AG04450 (cell line): ENCODE measurements around the gene COL5A1. TPM values are rescaled to one million over a fixed set of nuclear protein-coding genes. Genes with fewer than 3 reads are reported as not detected.

Source experiments
- CTCF ChIA-PET: fragments of 300-600, 350-600 bp; formaldehyde crosslinking; extraction: SDS; loops from one replicate; lab custom pipeline; 2022; ENCODE audit warnings: antibody characterized with exemption, inconsistent platforms; lab: Charles Lee
- POLR2A ChIA-PET: fragments of 350-600 bp; formaldehyde crosslinking; extraction: SDS; loops from one replicate; lab custom pipeline; 2021; ENCODE audit warnings: antibody characterized with exemption, inconsistent platforms; lab: Yijun Ruan, JAX
- DNase-seq: peaks from one replicate; pipeline ENCODE4 v3.0.0-alpha.2; 2011; ENCODE audit warnings: low read depth, low spot score
- H3K27ac ChIP-seq: one replicate; pipeline ENCODE4 v1.5.1; 2012; ENCODE audit warnings: low read depth, low read length, control low read depth
- H3K27me3 ChIP-seq: one replicate; pipeline ENCODE4 v1.6.0; 2012; ENCODE audit warnings: low read length; ENCODE audit not compliant: control insufficient read depth, insufficient read depth
- H3K4me3 ChIP-seq: 2 replicates; pipeline ENCODE4 v1.5.1; 2011; ENCODE audit warnings: mild to moderate bottlenecking, low read depth, low read length, control low read depth
- H3K9me3 ChIP-seq: 2 replicates; pipeline ENCODE4 v1.5.1; 2012; ENCODE audit warnings: low read length; ENCODE audit not compliant: control insufficient read depth, insufficient read depth
- polyA plus RNA-seq: library from polyadenylated mRNA; depleted of rRNA; stranded (reverse); fragments of >200 nt; gene quantifications from 2 replicates; pipeline ENCODE4 v1.2.3, GENCODE V29; 2011
- TF ChIP-seq, protein P1 (sequence below): IDR thresholded peaks from 2 replicates; pipeline ENCODE4 v1.5.1; 2011; ENCODE audit warnings: low read depth, low read length, control low read depth, inconsistent platforms

The COL5A1 gene
- polyA plus RNA-seq, 1 experiment = 73.3 TPM

DNA sequence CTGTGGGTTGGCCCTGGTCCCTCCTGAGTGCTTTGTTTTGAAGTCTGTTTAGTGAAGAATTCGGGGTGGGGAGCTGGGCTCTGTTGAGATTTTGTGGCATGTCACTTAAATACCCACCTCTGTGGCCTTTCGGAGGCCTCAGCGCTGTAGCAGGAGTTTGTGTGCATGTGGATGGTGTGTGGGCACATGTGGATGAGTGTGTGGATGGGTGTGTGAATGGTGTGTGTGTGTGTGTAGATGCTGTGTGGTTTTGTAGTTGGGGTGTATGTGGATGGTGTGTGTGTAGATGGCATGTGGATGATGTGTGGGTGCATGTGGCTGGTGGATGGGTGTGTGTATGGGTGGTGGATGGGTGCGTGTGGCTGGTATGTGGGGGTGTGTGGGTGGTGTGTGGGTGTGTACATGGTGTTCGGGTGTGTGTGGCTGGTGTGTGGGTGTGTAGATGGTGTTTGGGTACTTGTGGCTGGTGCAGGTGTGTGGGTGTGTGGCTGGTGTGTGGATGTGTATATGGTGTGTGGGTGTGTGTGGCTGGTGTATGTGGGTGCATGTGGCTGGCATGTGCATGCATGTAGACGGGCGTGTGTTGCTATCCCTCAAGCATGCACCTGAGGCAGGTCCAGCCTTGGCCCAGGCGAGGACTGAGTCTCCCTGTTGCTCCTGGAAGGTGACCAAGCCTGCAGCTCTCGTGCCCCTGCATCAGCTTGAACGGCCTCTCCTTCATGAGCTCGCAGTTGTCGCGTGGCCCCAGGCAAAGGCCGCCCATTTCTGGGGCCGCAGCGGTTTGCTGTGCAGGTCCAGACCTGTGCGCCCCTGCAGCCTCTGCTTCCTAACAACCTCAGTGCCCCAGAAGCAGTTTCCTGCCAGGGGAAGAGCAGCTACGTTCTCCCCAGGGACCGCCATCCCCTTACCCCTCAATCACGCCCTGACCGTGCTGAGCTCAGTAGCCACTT is 185.0 kb downstream of the COL5A1 start:
- ChIA-PET POLR2A (no interaction called here), CTCF (no interaction called here)
- no peak for DNase-seq
- Histone ChIP-seq H3K27ac (no peak overlapping the region), H3K27me3 (no peaks in the 10 kb centered on the region), H3K4me3 (no peak overlapping the region), H3K9me3 (no peaks in the 10 kb centered on the region; the same call in 1 of the 2 replicates)
- TF ChIP-seq, protein P1, sequence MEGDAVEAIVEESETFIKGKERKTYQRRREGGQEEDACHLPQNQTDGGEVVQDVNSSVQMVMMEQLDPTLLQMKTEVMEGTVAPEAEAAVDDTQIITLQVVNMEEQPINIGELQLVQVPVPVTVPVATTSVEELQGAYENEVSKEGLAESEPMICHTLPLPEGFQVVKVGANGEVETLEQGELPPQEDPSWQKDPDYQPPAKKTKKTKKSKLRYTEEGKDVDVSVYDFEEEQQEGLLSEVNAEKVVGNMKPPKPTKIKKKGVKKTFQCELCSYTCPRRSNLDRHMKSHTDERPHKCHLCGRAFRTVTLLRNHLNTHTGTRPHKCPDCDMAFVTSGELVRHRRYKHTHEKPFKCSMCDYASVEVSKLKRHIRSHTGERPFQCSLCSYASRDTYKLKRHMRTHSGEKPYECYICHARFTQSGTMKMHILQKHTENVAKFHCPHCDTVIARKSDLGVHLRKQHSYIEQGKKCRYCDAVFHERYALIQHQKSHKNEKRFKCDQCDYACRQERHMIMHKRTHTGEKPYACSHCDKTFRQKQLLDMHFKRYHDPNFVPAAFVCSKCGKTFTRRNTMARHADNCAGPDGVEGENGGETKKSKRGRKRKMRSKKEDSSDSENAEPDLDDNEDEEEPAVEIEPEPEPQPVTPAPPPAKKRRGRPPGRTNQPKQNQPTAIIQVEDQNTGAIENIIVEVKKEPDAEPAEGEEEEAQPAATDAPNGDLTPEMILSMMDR = no peak

DNA sequence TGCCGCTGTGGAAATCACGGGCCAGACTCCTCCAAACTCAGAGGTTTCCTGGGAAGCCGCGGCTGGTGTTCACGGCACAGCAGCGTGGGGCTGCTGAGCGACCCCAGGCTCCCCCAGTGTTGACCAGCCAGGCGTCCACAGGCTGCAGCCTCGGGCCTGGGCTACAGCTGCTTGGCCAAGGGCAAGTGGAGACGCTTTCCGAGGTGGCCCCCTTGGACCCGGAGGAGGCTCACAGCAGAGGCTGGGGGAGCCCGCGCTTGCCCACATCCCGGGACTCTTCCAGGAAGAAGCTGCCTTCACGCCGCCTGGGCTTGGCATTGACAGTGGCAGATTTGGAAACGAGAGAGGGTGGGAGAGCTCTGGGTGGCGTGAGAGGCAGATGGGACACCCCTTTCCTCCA is 186.0 kb downstream of the COL5A1 start:
- TF ChIP-seq, protein P1 = no peak
- Histone ChIP-seq H3K27ac (no peak overlapping the region), H3K27me3 (no peaks in the 10 kb centered on the region), H3K4me3 (no peak overlapping the region), H3K9me3 (no peaks in the 10 kb centered on the region; the same call in 1 of the 2 replicates)
- DNase-seq = no peak
- ChIA-PET POLR2A (no interaction called here), CTCF (no interaction called here)

- Histone ChIP-seq H3K4me3 (no peak overlapping the region), H3K9me3 (no peaks in the 10 kb centered on the region; the same call in 1 of the 2 replicates), H3K27ac (no peak overlapping the region), H3K27me3 (no peaks in the 10 kb centered on the region)
- CTCF ChIA-PET = no interaction called here
- TF ChIP-seq, protein P1 = no peak
- no peak for DNase-seq
- POLR2A ChIA-PET = no interaction called here
Observed at GRCh38 chr9:134827993-134828392, 186.4 kb downstream of the COL5A1 start.

DNA sequence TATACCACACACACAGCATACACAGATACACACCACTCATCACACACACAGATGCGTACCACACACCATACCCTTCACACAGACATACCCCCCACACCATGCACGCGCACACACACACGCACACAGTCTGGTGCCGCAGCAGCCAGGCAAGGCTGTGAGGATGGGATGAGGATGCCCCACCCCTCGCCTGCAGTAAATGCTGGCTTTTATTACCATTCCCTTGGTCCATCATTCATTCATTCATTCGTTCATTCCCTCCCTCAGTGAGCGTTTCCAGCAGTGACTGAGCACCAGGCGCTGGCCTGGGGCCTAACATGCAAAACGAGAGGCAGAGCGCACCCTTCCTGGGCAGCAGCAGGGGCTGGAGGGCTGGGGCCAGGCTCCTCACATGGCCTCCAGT is 187.3 kb downstream of the COL5A1 start:
- DNase-seq = no peak
- no peaks in the 10 kb centered on the region; the same call in 1 of the 2 replicates for H3K9me3 ChIP-seq
- no peak overlapping the region for H3K27ac ChIP-seq
- TF ChIP-seq, protein P1 = no peak
- no peak overlapping the region for H3K4me3 ChIP-seq
- no peaks in the 10 kb centered on the region for H3K27me3 ChIP-seq
- POLR2A ChIA-PET = no interaction called here
- CTCF ChIA-PET = no interaction called here

GRCh38 chr9:134829356-134829937 is 187.8 kb downstream of the COL5A1 start:
- no peaks in the 10 kb centered on the region; the same call in 1 of the 2 replicates for H3K9me3 ChIP-seq
- H3K27me3 ChIP-seq = no peaks in the 10 kb centered on the region
- POLR2A ChIA-PET = no interaction called here
- no peak for DNase-seq
- no peak overlapping the region for H3K4me3 ChIP-seq
- CTCF ChIA-PET = no interaction called here
- H3K27ac ChIP-seq = no peak overlapping the region
- TF ChIP-seq, protein P1 = no peak
